Prostate gland (tissue), 2 donors: ENCODE data around the gene H6PD.
A peak's percentile ranks its signal among the peaks of the same experiment; 100 is the strongest.

Experiments used
- POLR2AphosphoS5 ChIP-seq: sonication (generic); formaldehyde crosslinking; IDR thresholded peaks from one replicate; pipeline ENCODE4 v1.6.1; 2017; ENCODE audit warnings: antibody characterized with exemption
- TF ChIP-seq, protein P1 (sequence below), 4 experiments: fragments of 200-600 bp in 2 of 4; fragments of 450-650 bp in 2 of 4; sonication (generic) in 2 of 4; IDR thresholded peaks; 1 replicate in 3 of 4; 2 replicates in 1 of 4; pipeline ENCODE4 v1.5.1; 2016 to 2019; ENCODE audit warnings: antibody characterized with exemption in 4 of 4, mild to moderate bottlenecking in 2 of 4, moderate library complexity in 2 of 4

DNA sequence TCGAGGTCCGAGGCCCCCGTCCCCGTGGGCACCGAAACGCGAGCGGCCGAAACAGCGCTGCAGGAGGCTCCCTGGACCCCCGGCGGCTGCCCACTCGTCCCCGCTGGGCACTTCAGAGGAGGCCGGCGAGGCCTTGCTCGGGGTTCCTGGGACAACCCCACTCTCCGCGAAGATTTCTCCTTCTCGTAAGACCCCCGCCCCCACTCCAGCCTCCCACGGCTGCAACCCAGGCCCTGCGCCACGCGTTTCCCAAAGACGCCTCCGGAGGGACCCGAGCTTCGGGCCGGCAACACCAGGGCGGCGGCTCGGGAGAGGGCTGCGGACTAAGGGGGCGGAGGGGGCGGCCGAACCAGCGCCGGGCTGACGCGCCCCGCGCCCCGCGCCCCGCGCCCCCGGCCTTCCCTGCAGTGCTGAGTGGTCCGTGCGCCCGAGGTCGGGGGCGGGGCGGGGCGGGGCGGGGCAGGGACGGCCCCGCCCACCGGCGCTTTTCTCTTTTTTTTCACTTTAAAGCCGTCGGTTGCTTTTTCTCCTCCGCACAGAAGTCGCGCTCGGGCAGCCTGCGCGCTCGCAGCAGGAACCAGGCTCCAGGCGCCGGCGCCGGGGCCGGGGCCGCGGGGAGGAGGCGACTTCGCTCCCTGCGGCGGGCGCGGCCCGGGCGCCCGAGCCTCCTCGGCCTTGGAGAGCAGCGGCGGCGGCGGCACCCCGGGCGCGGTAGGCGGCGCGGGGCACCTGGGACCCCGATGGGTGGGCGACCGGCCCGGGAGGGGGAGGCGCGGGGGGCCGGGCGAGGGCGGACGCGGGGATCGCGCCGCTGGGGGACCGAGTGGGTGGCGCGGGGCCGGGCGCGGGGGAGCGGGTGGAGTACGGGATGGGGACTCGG, 58.0 kb downstream of the H6PD start, which contains the start of gene SPSB1:
- TF ChIP-seq, protein P1, sequence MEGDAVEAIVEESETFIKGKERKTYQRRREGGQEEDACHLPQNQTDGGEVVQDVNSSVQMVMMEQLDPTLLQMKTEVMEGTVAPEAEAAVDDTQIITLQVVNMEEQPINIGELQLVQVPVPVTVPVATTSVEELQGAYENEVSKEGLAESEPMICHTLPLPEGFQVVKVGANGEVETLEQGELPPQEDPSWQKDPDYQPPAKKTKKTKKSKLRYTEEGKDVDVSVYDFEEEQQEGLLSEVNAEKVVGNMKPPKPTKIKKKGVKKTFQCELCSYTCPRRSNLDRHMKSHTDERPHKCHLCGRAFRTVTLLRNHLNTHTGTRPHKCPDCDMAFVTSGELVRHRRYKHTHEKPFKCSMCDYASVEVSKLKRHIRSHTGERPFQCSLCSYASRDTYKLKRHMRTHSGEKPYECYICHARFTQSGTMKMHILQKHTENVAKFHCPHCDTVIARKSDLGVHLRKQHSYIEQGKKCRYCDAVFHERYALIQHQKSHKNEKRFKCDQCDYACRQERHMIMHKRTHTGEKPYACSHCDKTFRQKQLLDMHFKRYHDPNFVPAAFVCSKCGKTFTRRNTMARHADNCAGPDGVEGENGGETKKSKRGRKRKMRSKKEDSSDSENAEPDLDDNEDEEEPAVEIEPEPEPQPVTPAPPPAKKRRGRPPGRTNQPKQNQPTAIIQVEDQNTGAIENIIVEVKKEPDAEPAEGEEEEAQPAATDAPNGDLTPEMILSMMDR (IDR thresholded peaks at IDR 0.05) = peak in 1 of 4 experiments; percentile 13
- peak; percentile 42 for TF ChIP-seq POLR2AphosphoS5
